ENCODE measurements around the gene PPFIA1.
"Not testable (repeated sequence)": the region's sequence is repeated elsewhere in the genome, so short reads cannot be mapped to it uniquely, and the experiment has no call there.

The PPFIA1 gene

GRCh38 chr11:70292166-70292565, 21.7 kb downstream of the PPFIA1 start:
- Histone ChIP-seq H4K20me1 (ENCODE audit: low read depth, low read length) (no peaks in the 10 kb centered on the region), H3K36me3 (ENCODE audit: low read length) (peaks cover 4% of the 10 kb centered on the region; the same call in 1 of the 2 replicates), H3K79me2 (ENCODE audit: insufficient read depth, low read length) (peaks cover 23% of the 10 kb centered on the region)

GRCh38 chr11:70292863-70293262, 22.4 kb downstream of the PPFIA1 start:
- Histone ChIP-seq H4K20me1 (ENCODE audit: low read depth, low read length) (0 out of 2 replicates have a peak, but pooled peaks cover 5% of the 10 kb centered on the region), H2AFZ (ENCODE audit: low read depth, low read length, severe bottlenecking) (no peak overlapping the region), H3K4me2 (ENCODE audit: low read depth, low read length, poor library complexity, severe bottlenecking) (no peak overlapping the region), H3K36me3 (ENCODE audit: low read length) (peaks cover 4% of the 10 kb centered on the region; the same call in 1 of the 2 replicates), H3K4me3 (ENCODE audit: insufficient read depth, low read length, poor library complexity, severe bottlenecking) (no peak overlapping the region), H3K9ac (ENCODE audit: low read length) (no peak overlapping the region), H3K9me3 (ENCODE audit: insufficient read depth, low read length) (no peaks in the 10 kb centered on the region), H3K79me2 (ENCODE audit: insufficient read depth, low read length) (peaks cover 23% of the 10 kb centered on the region), H3K9me2 (replicated peaks; ENCODE audit: insufficient read depth, low read length) (no peaks in the 10 kb centered on the region), H3F3A (ENCODE audit: insufficient read depth) (no peaks in the 10 kb centered on the region), H3K27me3 (ENCODE audit: low read length) (no peaks in the 10 kb centered on the region), H3K27ac (ENCODE audit: low read depth, low read length) (no peak overlapping the region)
- no peak for TF ChIP-seq CTCF (IDR thresholded peaks at IDR 0.05; ENCODE audit: insufficient read depth, low read length, poor library complexity, severe bottlenecking)
- no peak for TF ChIP-seq EZH2phosphoT487 (conservative IDR thresholded peaks at IDR 0.05; ENCODE audit: low read length)

More at GRCh38 chr11:70292166-70292565, 21.7 kb downstream of the PPFIA1 start:
- H3K4me3 ChIP-seq (ENCODE audit: insufficient read depth, low read length, poor library complexity, severe bottlenecking), result no peak overlapping the region
- H3K9me2 ChIP-seq (replicated peaks; ENCODE audit: insufficient read depth, low read length), result no peaks in the 10 kb centered on the region
- H3F3A ChIP-seq (ENCODE audit: insufficient read depth), result no peaks in the 10 kb centered on the region
- H2AFZ ChIP-seq (ENCODE audit: low read depth, low read length, severe bottlenecking), result no peak overlapping the region
- H3K27me3 ChIP-seq (ENCODE audit: low read length), result no peaks in the 10 kb centered on the region
- H3K4me2 ChIP-seq (ENCODE audit: low read depth, low read length, poor library complexity, severe bottlenecking), result no peak overlapping the region
- no peaks in the 10 kb centered on the region for H3K9me3 ChIP-seq (ENCODE audit: insufficient read depth, low read length)
- H3K27ac ChIP-seq (ENCODE audit: low read depth, low read length), result no peak overlapping the region
- no peak overlapping the region for H3K9ac ChIP-seq (ENCODE audit: low read length)
- TF ChIP-seq CTCF (IDR thresholded peaks at IDR 0.05; ENCODE audit: insufficient read depth, low read length, poor library complexity, severe bottlenecking) (no peak), EZH2phosphoT487 (conservative IDR thresholded peaks at IDR 0.05; ENCODE audit: low read length) (no peak)

GRCh38 chr11:70295166-70295565, 24.7 kb downstream of the PPFIA1 start:
- H3K4me3 ChIP-seq (ENCODE audit: insufficient read depth, low read length, poor library complexity, severe bottlenecking); H3K9me3 ChIP-seq (ENCODE audit: insufficient read depth, low read length); H2AFZ ChIP-seq (ENCODE audit: low read depth, low read length, severe bottlenecking); H3K9me2 ChIP-seq (replicated peaks; ENCODE audit: insufficient read depth, low read length); H4K20me1 ChIP-seq (ENCODE audit: low read depth, low read length); H3F3A ChIP-seq (ENCODE audit: insufficient read depth); H3K27ac ChIP-seq (ENCODE audit: low read depth, low read length); H3K4me2 ChIP-seq (ENCODE audit: low read depth, low read length, poor library complexity, severe bottlenecking); H3K9ac ChIP-seq (ENCODE audit: low read length); H3K36me3 ChIP-seq (ENCODE audit: low read length); H3K27me3 ChIP-seq (ENCODE audit: low read length): not testable (repeated sequence)
- H3K79me2 ChIP-seq (ENCODE audit: insufficient read depth, low read length), result peaks cover 19% of the 10 kb centered on the region

- H3K36me3 ChIP-seq (ENCODE audit: low read length), result no peaks in the 10 kb centered on the region
- H3K79me2 ChIP-seq (ENCODE audit: insufficient read depth, low read length), result peaks cover 19% of the 10 kb centered on the region; the same call in 1 of the 2 replicates
Observed at GRCh38 chr11:70296681-70297080, 26.2 kb downstream of the PPFIA1 start.

More at GRCh38 chr11:70296681-70297080, 26.2 kb downstream of the PPFIA1 start:
- no peaks in the 10 kb centered on the region for H3K9me3 ChIP-seq (ENCODE audit: insufficient read depth, low read length)
- 0 out of 2 replicates have a peak, but pooled peaks cover 5% of the 10 kb centered on the region for H4K20me1 ChIP-seq (ENCODE audit: low read depth, low read length)
- H3K27ac ChIP-seq (ENCODE audit: low read depth, low read length), result no peak overlapping the region
- H3F3A ChIP-seq (ENCODE audit: insufficient read depth), result no peaks in the 10 kb centered on the region
- no peak overlapping the region for H3K9ac ChIP-seq (ENCODE audit: low read length)
- TF ChIP-seq EZH2phosphoT487 (conservative IDR thresholded peaks at IDR 0.05; ENCODE audit: low read length), result no peak
- TF ChIP-seq CTCF (IDR thresholded peaks at IDR 0.05; ENCODE audit: insufficient read depth, low read length, poor library complexity, severe bottlenecking), result no peak
- no peaks in the 10 kb centered on the region for H3K27me3 ChIP-seq (ENCODE audit: low read length)
- no peak overlapping the region for H3K4me2 ChIP-seq (ENCODE audit: low read depth, low read length, poor library complexity, severe bottlenecking)
- H3K9me2 ChIP-seq (replicated peaks; ENCODE audit: insufficient read depth, low read length), result no peaks in the 10 kb centered on the region
- H2AFZ ChIP-seq (ENCODE audit: low read depth, low read length, severe bottlenecking), result no peak overlapping the region
- no peak overlapping the region for H3K4me3 ChIP-seq (ENCODE audit: insufficient read depth, low read length, poor library complexity, severe bottlenecking)
